Left cardiac atrium (tissue), 4 donors: ENCODE measurements around the gene SPACA4. TPM values are rescaled to one million over a fixed set of nuclear protein-coding genes. Genes with fewer than 3 reads are reported as not detected.
"Not testable (repeated sequence)": the region's sequence is repeated elsewhere in the genome, so short reads cannot be mapped to it uniquely, and the experiment has no call there.

Experiments
- ATAC-seq, 2 donors: fragments of 200-7000 bp; cut with Tn5 transposase; one replicate each; pipeline ENCODE4 v1.9.1; 2020; ENCODE audit warnings: mild to moderate bottlenecking in 2 of 2, moderate library complexity in 2 of 2
- DNase-seq: peaks from one replicate; pipeline ENCODE4 v3.0.0-alpha.2; 2020
- intact Hi-C, 2 donors: fragments of 100-400 bp; cut with DNase I; formaldehyde crosslinking; loops; one replicate each; pipeline versions ENCODE4 v1.14.1 to v1.15.1; 2022 to 2023
- long read RNA-seq: library from polyadenylated mRNA; unstranded; transcript quantifications from one replicate; pipeline ENCODE4 v2.0.0, GENCODE V29; 2021
- total RNA-seq, 2 donors: library from RNA; stranded (reverse); fragmentation: NEBNext Ultra II Directional; extraction: Animal tissue kit (Norgen Biotek cat#: 25700); gene quantifications; one replicate each; pipeline ENCODE4 v1.2.1, GENCODE V29; 2021
- donor health status: DM: no; HTN: yes; CAD: no.
- donor health status: DM: no; HTN: yes; CAD: no; lungs with severe emphysema.
- donor health status: DM: yes; HTN: yes; CAD: no.
- donor health status: Dilated cardiomyopathy.

Gene SPACA4, protein sequence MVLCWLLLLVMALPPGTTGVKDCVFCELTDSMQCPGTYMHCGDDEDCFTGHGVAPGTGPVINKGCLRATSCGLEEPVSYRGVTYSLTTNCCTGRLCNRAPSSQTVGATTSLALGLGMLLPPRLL
- total RNA-seq = not detected
- long read RNA-seq = 0 reads

DNA sequence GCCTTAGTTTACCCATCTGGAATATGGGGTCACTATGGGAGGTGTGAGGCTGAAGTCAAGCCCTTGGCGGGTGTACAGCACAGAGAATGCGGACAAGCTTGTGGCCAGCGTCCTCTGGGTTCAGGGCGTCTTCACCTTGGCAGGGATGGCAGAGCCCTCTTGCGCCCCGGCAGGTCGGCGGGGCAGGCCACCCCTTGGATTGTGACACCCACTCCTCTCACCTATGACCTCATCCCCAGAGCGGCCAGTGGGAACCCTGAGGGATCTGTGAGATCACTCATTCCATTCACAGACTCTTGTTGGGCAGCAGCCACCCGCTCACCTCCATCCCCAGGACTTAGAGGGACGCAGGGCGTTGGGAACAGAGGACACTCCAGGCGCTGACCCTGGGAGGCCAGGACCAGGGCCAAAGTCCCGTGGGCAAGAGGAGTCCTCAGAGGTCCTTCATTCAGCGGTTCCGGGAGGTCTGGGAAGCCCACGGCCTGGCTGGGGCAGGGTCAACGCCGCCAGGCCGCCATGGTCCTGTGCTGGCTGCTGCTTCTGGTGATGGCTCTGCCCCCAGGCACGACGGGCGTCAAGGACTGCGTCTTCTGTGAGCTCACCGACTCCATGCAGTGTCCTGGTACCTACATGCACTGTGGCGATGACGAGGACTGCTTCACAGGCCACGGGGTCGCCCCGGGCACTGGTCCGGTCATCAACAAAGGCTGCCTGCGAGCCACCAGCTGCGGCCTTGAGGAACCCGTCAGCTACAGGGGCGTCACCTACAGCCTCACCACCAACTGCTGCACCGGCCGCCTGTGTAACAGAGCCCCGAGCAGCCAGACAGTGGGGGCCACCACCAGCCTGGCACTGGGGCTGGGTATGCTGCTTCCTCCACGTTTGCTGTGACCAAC lies at the start of gene SPACA4:
Gene SPACA4, plus strand, starts transcription at position 280 of the 896 bp plus-strand sequence. Its CDS starts 237 bp downstream, at position 517.
- no peak for ATAC-seq
- no peak for DNase-seq
- intact Hi-C loops = no loop called here

DNA sequence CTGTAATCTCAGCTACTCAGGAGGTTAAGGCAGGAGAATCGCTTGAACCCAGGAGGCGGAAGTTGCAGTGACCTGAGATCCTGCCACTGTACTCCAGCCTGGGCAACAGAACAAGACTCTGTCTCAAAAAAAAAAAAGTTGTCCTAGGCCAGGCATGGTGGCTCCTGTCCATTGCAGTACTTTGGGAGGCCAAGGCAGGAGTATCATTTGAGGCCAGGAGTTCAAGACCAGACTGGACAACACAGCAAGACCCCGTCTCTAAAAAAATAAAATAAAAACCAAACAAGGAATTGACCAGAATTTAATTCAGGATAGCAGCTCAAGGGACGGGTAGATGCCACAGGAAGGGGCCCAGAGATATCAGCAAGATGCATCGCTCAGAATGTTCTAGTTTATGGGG lies 49.7 kb upstream of the SPACA4 start:
- intact Hi-C loops = loop anchor here in 1 of 2 donors (5.0 kb wide), 1 partner anchor 40 kb away; no protein-coding TSS in a partner anchor
- DNase-seq (no peak), ATAC-seq (no peak)

DNA sequence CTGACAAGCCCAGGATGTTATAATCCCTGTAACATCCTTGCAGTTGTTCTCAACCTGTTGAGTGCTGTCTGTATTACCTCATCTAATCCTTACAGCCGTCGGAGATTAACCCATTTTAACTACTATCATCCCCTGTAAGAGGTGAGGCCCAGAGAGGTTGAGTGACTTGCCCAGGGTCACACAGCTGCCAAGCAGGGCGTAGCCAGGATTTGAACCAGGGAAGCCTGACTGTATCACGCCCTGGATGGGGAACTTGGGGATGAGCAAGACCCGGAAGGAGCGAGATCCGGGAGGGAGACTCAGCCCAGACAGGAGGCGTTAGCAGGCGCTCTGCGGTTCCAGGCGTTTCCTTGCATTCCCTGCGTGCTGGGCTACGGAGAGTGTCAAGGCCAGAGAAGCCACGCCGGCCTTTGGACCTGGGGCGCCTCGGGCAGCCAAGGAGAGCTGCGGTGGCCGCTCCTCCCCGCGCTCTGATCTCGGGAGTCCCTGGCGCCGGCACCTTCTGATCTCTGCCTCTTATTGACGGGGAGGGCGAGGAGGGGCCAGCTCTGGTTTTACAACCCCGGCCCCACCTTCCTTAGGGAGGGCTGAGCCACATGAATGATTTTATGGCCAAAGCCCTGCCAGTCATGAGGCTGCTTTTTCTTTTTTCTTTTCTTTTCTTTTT lies 48.4 kb upstream of the SPACA4 start:
- ATAC-seq (peak in 1 of 2 donors; percentile 55), DNase-seq (no peak)
- intact Hi-C loops = loop anchor here in 1 of 2 donors (5.0 kb wide), 1 partner anchor 41 kb away; no protein-coding TSS in a partner anchor

DNA sequence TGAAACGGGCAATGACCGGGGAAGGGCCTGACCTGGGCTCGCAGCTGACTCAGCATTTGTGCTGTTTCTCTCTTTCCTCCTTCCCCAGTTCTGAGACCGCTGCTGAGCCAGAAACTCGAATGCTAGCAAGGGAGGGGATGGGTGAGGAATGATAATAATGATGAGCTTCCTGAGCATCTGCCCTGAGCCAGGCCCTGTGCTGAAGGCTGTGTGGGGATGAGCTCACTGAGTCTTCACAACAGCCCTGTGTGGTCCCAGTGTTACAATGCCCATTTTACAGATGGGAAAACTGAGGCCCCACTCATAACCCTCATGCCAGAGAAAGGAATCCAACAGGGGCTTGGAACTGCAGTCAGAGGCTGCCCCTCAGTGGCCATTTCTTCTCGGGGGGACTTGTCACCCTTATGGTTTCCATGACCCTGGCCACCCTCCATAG lies 46.4 kb upstream of the SPACA4 start:
- intact Hi-C loops = no loop called here
- DNase-seq = no peak
- ATAC-seq = no peak

DNA sequence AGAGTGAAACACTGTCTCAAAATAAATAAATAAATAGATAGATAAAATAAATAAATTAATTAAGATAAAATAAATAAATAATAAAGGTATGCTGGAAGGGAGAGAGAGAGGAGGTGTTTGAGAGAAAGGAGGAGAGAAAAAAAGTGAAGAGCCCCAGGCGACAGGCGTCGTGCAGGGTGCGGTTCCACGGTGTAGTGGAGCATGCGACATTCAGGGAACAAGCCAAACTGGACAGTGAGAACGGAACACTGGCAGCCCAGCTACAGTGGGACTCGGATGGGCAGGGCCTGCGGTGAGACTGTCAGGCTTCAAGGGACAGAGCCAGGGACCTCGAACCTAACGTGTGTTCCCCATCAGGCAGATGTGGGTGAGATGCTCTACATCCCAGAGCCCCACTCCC lies 45.1 kb upstream of the SPACA4 start:
- DNase-seq = no peak
- intact Hi-C loops = no loop called here
- ATAC-seq = no peak

DNA sequence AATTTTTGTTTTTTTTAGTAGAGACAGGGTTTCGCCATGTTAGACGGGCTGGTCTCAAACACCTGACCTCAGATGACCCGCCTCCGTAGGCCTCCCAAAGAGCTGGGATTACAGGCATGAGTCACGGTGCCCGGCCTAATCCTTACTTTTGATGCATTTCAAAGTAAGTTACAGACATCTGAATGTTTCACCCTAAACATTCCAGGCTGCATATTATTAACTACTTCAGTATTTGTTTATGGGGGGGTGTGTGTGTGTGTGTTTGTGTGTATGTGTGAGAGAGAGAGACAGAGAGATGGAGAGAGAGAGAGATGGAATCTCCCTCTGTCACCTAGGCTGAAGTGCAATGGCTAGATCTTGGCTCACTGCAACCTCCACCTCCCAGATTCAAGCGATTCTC lies 41.5 kb upstream of the SPACA4 start:
- intact Hi-C loops = no loop called here
- no peak for ATAC-seq
- no peak for DNase-seq

DNA sequence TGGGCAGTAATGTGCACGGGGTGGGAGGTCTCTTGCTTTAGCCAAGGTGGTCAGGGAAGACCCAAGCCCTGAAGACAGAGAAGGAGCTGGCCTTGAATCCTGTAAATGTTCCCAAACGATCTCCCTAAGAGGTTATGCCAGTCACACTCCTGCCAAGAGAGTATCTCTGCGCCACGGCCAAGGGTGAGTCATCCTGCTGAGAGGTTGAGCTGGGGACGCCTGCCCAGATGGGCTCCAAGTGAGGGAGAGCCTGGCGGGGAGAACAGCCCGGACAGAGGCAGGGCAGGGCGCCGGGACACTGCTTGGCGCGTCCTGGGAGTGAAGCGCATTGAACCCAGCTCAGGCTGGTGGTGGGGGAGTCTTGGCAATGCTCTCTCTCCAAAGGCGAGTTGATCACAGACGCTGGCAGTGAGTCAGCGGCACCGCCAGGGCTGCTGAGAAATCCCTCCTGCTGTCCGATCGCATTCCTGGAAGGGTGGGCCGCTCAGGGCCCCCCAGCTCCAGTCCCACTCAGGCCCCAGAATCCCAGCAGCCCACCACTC lies 38.1 kb upstream of the SPACA4 start:
- intact Hi-C loops = no loop called here
- ATAC-seq (peak; percentile 98 to 99), DNase-seq (peak; percentile 91)

DNA sequence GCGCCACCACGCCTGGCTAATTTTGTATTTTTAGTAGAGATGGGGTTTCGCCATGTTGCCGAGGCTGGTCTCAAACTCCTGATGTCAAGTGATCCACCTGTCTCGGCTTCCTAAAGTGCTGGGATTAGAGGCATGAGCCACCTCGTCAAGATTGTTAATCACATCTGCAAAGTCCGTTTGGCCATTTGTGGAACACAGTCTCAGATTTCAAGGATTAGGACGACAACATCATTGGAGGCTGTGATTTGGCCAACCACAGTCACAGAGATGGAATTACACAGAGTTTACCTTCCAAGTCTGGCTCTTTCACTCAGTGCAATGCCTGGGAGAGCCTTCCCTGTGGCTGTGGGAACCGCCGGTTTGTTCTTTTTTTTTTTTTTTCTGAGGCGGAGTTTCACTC lies 36.7 kb upstream of the SPACA4 start:
- DNase-seq (no peak), ATAC-seq (no peak)
- intact Hi-C loops = no loop called here

DNA sequence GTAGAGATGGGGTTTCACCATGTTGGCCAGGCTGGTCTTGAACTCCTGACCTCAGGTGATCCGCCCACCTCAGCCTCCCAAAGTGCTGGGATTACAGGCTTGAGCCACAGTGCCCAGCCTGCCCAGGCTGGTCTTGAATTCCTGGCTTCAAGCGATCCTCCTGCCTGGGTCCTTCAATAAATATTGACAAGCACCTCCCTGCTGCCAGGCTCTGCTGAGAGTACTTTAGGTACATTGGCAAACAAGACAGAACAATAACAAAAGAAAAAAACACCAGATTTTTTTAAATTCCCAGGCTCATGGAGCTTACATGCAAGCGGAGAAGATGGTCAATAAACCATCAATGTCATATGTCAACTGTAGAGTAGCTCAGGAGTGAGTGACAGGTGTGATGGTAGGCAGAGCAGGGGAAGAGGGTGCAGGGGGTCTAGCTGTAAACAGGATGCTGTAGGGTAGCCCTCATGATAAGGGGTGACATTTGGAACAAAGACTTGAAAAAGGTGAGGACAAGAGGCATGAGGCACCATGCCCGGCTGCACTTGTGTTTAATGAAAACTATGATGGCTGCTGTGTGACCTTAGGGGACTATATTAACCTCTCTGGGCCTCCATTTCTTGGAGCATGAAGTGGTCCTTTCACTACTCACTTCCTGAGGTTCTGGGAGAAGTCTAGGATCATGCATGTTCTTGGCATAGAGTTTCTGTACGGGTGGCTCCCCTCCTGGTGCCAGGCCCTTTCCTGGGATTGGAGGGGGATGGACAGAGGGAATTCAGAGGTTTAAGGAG lies 35.0 kb upstream of the SPACA4 start:
- intact Hi-C loops = no loop called here
- ATAC-seq (no peak), DNase-seq (no peak)

DNA sequence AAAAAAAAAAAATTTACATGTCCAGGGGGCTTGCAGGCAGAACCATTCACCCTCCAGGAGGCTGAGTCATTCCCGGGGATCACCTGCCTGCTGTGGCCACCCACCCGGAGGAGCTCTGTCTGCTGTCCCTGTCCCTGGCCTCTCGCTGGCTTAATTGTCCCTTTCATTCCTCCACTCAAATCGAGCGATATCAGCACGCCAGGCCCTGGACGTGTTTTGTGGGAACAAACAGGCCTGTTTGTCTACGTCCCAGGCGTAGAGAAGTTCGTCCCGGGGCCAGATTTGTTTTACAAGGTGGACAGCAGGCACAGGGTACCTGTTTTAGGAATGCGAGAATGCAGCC lies 33.4 kb upstream of the SPACA4 start:
- intact Hi-C loops = no loop called here
- DNase-seq (no peak), ATAC-seq (no peak)

DNA sequence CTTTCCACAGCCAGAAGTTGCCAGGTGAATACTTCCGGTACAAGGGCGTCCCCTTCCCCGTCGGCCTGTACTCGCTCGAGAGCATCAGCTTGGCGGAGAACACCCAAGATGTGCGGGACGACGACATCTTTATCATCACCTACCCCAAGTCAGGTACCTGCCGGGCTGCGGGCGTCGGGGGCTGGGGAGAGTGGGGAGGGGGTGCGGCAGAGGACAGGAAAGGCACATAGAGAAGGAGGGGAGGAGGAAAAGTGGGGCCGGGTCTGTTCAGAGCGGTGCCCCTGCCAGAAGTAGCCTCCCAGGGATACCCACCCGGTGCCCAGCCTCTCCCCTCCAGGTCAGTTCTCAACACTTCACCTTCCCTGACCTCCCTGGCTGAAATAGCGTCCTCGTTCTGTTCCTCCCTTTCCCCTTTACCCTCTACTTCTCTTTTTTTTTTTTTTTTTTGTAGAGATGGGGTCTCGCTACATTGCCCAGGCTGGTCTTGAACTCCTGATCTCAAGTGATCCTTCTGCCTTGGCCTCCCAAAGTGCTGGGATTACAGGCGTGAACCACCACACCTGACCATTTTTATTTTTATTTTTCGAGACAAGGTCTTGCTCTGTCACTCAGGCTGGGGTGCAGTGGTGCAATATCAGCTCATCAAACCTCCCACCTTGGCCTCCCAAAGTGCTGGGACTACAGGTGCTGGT lies 30.5 kb upstream of the SPACA4 start:
- ATAC-seq = no peak
- no peak for DNase-seq
- intact Hi-C loops = no loop called here

DNA sequence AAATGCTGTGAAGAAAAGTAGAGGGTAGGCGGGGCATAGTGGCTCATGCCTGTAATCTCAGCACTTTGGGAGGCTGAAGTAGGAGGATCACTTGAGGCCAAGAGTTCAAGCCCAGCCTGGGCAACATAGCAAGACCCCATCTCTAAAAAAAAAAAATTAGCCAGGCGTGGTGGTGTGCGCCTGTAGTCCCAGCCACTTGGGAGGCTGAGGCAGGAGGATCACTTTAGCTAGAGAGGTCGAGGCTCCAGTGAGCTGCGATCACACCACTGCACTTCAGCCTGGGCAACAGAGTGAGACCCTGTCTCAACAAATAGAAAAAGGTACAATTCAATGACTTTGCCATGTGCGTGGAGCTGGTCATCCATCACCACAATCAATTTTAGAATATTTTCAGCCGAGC lies 28.6 kb upstream of the SPACA4 start:
- intact Hi-C loops, DNase-seq, ATAC-seq: not testable (repeated sequence)

DNA sequence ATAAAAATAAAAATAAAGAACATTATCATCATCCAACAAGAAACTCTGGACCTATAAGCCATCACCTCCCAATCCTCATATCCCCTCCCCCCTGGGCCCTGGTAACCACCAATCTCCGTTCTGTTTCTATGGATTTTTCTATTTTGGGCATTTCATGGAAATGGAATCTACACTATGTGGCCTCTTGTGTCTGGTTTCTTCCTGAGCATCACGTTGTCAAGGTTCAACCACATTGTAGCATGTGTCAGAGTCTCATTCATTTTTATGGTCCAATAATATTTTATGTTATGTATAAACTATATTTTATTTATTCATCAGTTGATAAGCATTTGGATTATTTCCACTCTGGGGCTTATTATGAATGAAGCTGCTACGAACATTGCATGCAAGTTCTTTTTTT lies 27.7 kb upstream of the SPACA4 start:
- intact Hi-C loops = no loop called here
- DNase-seq (no peak), ATAC-seq (no peak)

DNA sequence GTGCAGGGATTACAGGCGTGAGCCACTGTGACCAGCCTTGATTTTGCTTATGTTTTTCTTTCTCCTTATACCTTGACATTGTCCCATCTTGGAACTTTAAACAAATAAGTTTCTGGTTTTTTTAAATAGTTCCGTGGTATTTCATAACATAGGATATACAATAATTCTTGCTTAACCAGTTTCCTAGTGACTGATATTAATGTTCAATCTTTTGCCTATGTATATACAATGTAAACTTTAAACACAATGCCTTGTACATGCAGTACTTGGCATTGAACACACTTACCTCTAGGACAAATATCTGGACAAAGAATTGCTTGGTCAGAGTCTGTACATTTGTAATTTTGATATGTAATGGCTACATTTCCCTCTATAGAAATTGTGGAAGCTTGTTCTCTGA lies 24.4 kb upstream of the SPACA4 start:
- ATAC-seq (no peak), DNase-seq (no peak)
- intact Hi-C loops = loop anchor here (5.0 to 10.0 kb wide), 5 partner anchors 75 to 317 kb away; partner anchors contain the start of gene EMP3 (in 1 of the 2)

DNA sequence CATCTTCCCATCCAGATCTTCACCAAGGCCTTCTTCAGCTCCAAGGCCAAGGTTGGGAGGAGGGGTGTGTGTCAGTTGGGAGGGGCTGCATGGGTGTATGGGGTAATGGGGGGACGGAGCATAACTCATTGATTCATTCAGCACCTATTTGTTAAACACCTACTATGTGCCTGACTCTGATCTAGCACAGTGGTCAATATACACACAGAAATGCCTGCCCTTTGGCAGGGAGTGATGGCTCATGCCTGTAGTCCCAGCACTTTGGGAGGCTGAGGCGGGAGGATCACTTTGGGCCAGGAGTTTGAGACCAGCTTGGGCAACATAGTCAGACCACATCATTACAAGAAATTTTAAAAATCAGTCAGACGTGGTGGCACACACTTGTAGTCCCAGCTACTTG lies 19.2 kb upstream of the SPACA4 start:
- intact Hi-C loops = loop anchor here (5.0 to 10.0 kb wide), 3 partner anchors 100 to 323 kb away; partner anchors contain the start of gene EMP3 (in 1 of the 2)
- ATAC-seq (no peak), DNase-seq (no peak)

DNA sequence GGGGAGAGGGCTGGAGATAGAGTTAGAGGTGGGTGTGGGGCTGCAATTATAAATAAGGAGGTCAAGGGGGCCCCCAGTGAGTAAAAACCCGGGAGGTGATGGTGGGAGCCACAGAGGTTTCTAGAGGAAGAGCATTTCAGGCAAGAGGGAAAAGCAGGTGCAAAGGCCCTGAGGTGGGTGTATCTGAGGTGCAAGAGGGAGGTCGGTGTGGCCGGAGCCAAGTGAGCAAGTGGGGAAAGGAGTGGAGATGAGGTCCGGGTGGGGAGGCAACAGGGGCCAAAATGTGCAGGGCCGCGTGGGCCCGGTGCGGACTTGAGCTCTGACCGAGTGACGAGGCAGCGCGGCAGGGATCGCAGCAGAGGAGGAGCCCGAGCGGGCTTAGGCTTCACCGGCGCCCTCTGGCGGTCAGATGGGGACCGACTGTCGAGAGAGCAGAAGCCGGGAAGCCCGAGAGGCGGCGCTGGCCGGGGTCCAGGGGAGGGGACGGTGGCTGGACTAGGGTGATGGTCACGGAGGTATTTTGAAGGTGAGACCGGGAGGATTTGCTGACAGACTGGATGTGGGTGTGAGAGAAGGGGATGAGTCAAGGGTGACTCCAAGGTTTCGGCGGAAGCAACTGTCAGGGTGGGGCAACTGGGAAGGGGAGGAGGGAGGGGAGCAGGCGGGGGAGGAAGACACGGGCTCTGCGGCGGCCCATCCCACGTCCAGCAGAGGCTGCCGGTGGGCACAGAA lies 17.7 kb upstream of the SPACA4 start:
- peak; percentile 95 for DNase-seq
- intact Hi-C loops = loop anchor here (5.0 to 10.0 kb wide), 3 partner anchors 102 to 324 kb away; partner anchors contain the start of gene EMP3 (in 1 of the 2)
- peak; percentile 83 to 91 for ATAC-seq

DNA sequence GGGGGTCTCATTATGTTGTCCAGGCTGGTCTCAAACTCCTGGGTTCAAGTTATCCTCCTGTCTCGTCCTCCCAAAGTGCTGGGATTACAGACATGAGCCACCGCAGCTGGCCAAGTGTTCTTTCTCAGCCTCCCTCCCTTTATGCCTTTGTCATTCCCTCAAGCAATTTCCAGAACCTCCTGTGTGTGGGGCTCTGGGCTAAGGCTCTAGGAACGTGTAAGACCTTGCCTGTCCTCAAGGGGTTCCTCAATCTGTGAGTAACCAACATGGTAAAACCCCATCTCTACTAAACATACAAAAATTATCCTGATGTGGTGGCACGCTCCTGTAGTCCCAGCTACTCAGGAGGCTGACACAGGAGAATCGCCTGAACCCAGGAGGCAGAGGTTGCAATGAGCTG lies 15.5 kb upstream of the SPACA4 start:
- DNase-seq = no peak
- no peak for ATAC-seq
- intact Hi-C loops = no loop called here

DNA sequence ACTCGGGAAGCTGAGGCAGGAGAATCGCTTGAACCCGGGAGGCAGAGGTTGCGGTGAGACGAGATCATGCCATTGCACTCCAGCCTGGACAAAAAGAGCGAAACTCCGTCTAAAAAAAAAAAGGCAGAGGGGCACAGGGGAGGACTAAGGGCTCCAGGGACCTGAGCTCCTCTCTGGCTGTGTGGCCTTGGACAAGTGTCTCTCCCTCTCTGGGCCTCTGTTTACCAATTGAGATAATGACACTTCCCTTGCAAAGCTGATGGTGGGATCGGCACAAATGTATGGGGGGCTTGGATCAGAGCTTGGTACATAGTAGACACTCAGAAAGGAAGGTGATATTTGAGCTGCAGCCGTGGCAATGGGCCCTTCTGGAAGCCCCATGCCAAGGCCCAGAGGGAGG lies 11.4 kb upstream of the SPACA4 start:
- ATAC-seq (no peak), DNase-seq (no peak)

More for the DNA sequence above, 11.4 kb upstream of the SPACA4 start:
- intact Hi-C loops = no loop called here
